IMR-90 (cell line): Measurements from ENCODE around the gene PPARGC1A. TPM values are rescaled to one million over a fixed set of nuclear protein-coding genes. Genes with fewer than 3 reads are reported as not detected.
A peak's percentile ranks its signal among the peaks of the same experiment; 100 is the strongest.

Source experiments
- ATAC-seq: fragments of 200-7000 bp; cut with Tn5 transposase; 2 replicates; pipeline ENCODE4 v1.9.1; 2020; ENCODE audit warnings: low read depth, mild to moderate bottlenecking, moderate library complexity
- BruUV-seq: library from RNA; stranded (reverse); fragments of 400-500 nt; replicated peaks from 2 replicates; lab custom pipeline; 2021; lab: Mats Ljungman, UMichigan
- CTCF ChIA-PET: fragments of 300-600 bp; formaldehyde crosslinking; extraction: SDS; loops from one replicate; lab custom pipeline; 2021; ENCODE audit warnings: antibody characterized with exemption; lab: Yijun Ruan, JAX
- POLR2A ChIA-PET: fragments of 300-600 bp; sonication (Branson Sonifier 250); formaldehyde crosslinking; loops from one replicate; lab custom pipeline; 2022; ENCODE audit warnings: antibody characterized with exemption; ENCODE audit not compliant: unreplicated experiment; lab: Charles Lee
- DNase-seq: peaks from one replicate; pipeline ENCODE4 v3.0.0; 2013
- H2AFZ ChIP-seq: replicated peaks from 2 replicates; pipeline ENCODE3; 2013; ENCODE audit warnings: low read length, mild to moderate bottlenecking; ENCODE audit not compliant: poor library complexity
- H2AK5ac ChIP-seq: 2 replicates; pipeline ENCODE4 v1.6.1; 2013; ENCODE audit warnings: low read depth, low read length, inconsistent platforms
- H2AK9ac ChIP-seq: replicated peaks from 2 replicates; pipeline ENCODE3; 2013; ENCODE audit warnings: mild to moderate bottlenecking, low read depth, low read length, moderate library complexity; ENCODE audit not compliant: poor library complexity
- H2BK120ac ChIP-seq: 2 replicates; pipeline ENCODE4 v1.6.1; 2013; ENCODE audit warnings: low read depth, low read length, inconsistent platforms
- H2BK15ac ChIP-seq: 3 replicates; pipeline ENCODE4 v1.6.1; 2013; ENCODE audit warnings: low read depth, low read length, inconsistent platforms
- H2BK20ac ChIP-seq: 2 replicates; pipeline ENCODE4 v1.6.1; 2013; ENCODE audit warnings: low read depth, mild to moderate bottlenecking, inconsistent platforms, low read length, moderate library complexity
- H2BK5ac ChIP-seq: 2 replicates; pipeline ENCODE4 v1.6.1; 2013; ENCODE audit warnings: mild to moderate bottlenecking, low read depth, low read length, inconsistent platforms; ENCODE audit not compliant: poor library complexity, severe bottlenecking
- H3K14ac ChIP-seq: replicated peaks from 2 replicates; pipeline ENCODE4 v1.6.1; 2013; ENCODE audit warnings: low read depth, low read length, inconsistent platforms
- H3K18ac ChIP-seq: 2 replicates; pipeline ENCODE4 v1.6.1; 2013; ENCODE audit warnings: low read depth, low read length, control low read depth
- H3K23ac ChIP-seq: 2 replicates; pipeline ENCODE4 v1.6.1; 2013; ENCODE audit warnings: low read depth, low read length, inconsistent platforms
- H3K27ac ChIP-seq: 2 replicates; pipeline ENCODE4 v1.5.1; 2013; ENCODE audit warnings: mild to moderate bottlenecking, control low read depth, low read length; ENCODE audit not compliant: insufficient read depth
- H3K27me3 ChIP-seq: 2 replicates; pipeline ENCODE4 v1.6.1; 2013; ENCODE audit warnings: low read length; ENCODE audit not compliant: control insufficient read depth, insufficient read depth
- H3K36me3 ChIP-seq: 2 replicates; pipeline ENCODE4 v1.6.1; 2013; ENCODE audit warnings: low read length, mixed read lengths; ENCODE audit not compliant: control insufficient read depth, insufficient read depth
- H3K4ac ChIP-seq: 2 replicates; pipeline ENCODE4 v1.6.1; 2013; ENCODE audit warnings: low read depth, low read length, inconsistent platforms
- H3K4me1 ChIP-seq: 2 replicates; pipeline ENCODE4 v1.6.1; 2013; ENCODE audit warnings: low read length, mixed read lengths; ENCODE audit not compliant: control insufficient read depth, insufficient read depth
- H3K4me2 ChIP-seq: 2 replicates; pipeline ENCODE4 v1.6.1; 2013; ENCODE audit warnings: low read depth, mild to moderate bottlenecking, control low read depth, low read length, moderate library complexity
- H3K4me3 ChIP-seq: 2 replicates; pipeline ENCODE4 v1.5.1; 2013; ENCODE audit warnings: low read depth, mild to moderate bottlenecking, control low read depth, low read length, moderate library complexity; ENCODE audit not compliant: insufficient read depth
- H3K56ac ChIP-seq: 2 replicates; pipeline ENCODE4 v1.6.1; 2013; ENCODE audit warnings: low read length, inconsistent platforms; ENCODE audit not compliant: insufficient read depth; ENCODE audit errors: extremely low read depth
- H3K79me1 ChIP-seq, 2 experiments: 2 replicates each; pipeline ENCODE4 v1.6.1; 2013; ENCODE audit warnings: low read length in 2 of 2, inconsistent platforms in 1 of 2, low read depth in 1 of 2
- H3K9ac ChIP-seq: 2 replicates; pipeline ENCODE4 v1.6.1; 2013; ENCODE audit warnings: low read depth, low read length, control low read depth
- H3K9me1 ChIP-seq: 2 replicates; pipeline ENCODE4 v1.6.1; 2013; ENCODE audit warnings: low read length, inconsistent platforms; ENCODE audit not compliant: insufficient read depth
- H3K9me3 ChIP-seq: 2 replicates; pipeline ENCODE4 v1.6.1; 2013; ENCODE audit warnings: low read length; ENCODE audit not compliant: control insufficient read depth, insufficient read depth
- H4K20me1 ChIP-seq: 2 replicates; pipeline ENCODE4 v1.6.1; 2013; ENCODE audit warnings: low read length, inconsistent platforms; ENCODE audit not compliant: insufficient read depth
- H4K5ac ChIP-seq: 2 replicates; pipeline ENCODE4 v1.6.1; 2013; ENCODE audit warnings: mild to moderate bottlenecking, low read depth, low read length, control low read depth
- H4K8ac ChIP-seq, 2 experiments: 2 replicates each; pipeline ENCODE4 v1.6.1; 2013; ENCODE audit warnings: low read depth in 2 of 2, low read length in 2 of 2, control low read depth in 1 of 2, inconsistent platforms in 1 of 2
- H4K91ac ChIP-seq: 2 replicates; pipeline ENCODE4 v1.6.1; 2013; ENCODE audit warnings: low read depth, low read length, inconsistent platforms; ENCODE audit not compliant: insufficient read depth
- CEBPB ChIP-seq: IDR thresholded peaks from 2 replicates; pipeline ENCODE4 v1.6.1; 2012; ENCODE audit warnings: low read depth, low read length, improper control_type of control experiment
- CHD1 ChIP-seq: IDR thresholded peaks from 2 replicates; pipeline ENCODE4 v1.6.1; 2012; ENCODE audit warnings: low read depth, low read length, improper control_type of control experiment
- FOS ChIP-seq: fragments of 150-350 bp; IDR thresholded peaks from 2 replicates; pipeline ENCODE4 v1.6.1; 2016; ENCODE audit warnings: low read depth, low read length
- MAZ ChIP-seq: IDR thresholded peaks from 2 replicates; pipeline ENCODE4 v1.6.1; 2012; ENCODE audit warnings: low read depth, mild to moderate bottlenecking, low read length, improper control_type of control experiment, moderate library complexity, borderline replicate concordance
- MXI1 ChIP-seq: IDR thresholded peaks from 2 replicates; pipeline ENCODE4 v1.6.1; 2012; ENCODE audit warnings: low read depth, mild to moderate bottlenecking, low read length, moderate library complexity, borderline replicate concordance
- NFE2L2 ChIP-seq: fragments of 150-350 bp; IDR thresholded peaks from 2 replicates; pipeline ENCODE4 v1.6.1; 2016; ENCODE audit warnings: low read depth, mild to moderate bottlenecking, low read length
- SMC3 ChIP-seq: fragments of 150-350 bp; IDR thresholded peaks from 2 replicates; pipeline ENCODE4 v1.6.1; 2016; ENCODE audit warnings: low read depth, mild to moderate bottlenecking, antibody characterized with exemption, low read length, moderate library complexity
- WGBS, 2 experiments: methylation state at CpG; one replicate each; pipeline versions ENCODE4 v1.1.5 to v1.1.7; 2013; ENCODE audit warnings: missing lambda C conversion rate in 2 of 2; ENCODE audit not compliant: insufficient read length in 1 of 2; ENCODE audit errors: extremely low coverage in 2 of 2; 5-methylcytosine and 5-hydroxymethylcytosine counted together
- dilution Hi-C: fragments of 300-500 bp; cut with HindIII; formaldehyde crosslinking; loops from one replicate; pipeline ENCODE4 v1.14.3; 2018; ENCODE audit warnings: low sequenced_read_pairs; ENCODE audit not compliant: unreplicated experiment
- in situ Hi-C: fragments of 300-500 bp; cut with MboI; formaldehyde crosslinking; loops from 3 replicates; pipeline ENCODE4 v1.14.3; 2019; ENCODE audit warnings: low sequenced_read_pairs, inconsistent platforms, mixed read lengths
- intact Hi-C: fragments of 100-400 bp; cut with micrococcal nuclease; formaldehyde crosslinking; loops from 2 replicates; pipeline ENCODE4 v1.10.0; 2022
- polyA plus RNA-seq, 3 experiments: library from polyadenylated mRNA; depleted of rRNA; stranded (reverse); fragments of >200 nt; gene quantifications; 2 replicates each; pipeline ENCODE4 v1.2.3, GENCODE V29; 2012; ENCODE audit warnings: low replicate concordance in 1 of 3
- total RNA-seq: library from RNA; depleted of rRNA; stranded (reverse); fragments of >200 nt; gene quantifications from 2 replicates; pipeline ENCODE4 v1.2.3, GENCODE V29; 2012
- TF ChIP-seq, protein P1 (sequence below): fragments of 150-350 bp; IDR thresholded peaks from 2 replicates; pipeline ENCODE4 v1.6.1; 2016; ENCODE audit warnings: low read depth, mild to moderate bottlenecking, low read length, moderate library complexity, borderline replicate concordance
- TF ChIP-seq, protein P2 (sequence below): conservative IDR thresholded peaks from 2 replicates; pipeline ENCODE4 v1.5.1; 2012; ENCODE audit warnings: mild to moderate bottlenecking, low read depth, low read length, improper control_type of control experiment

The PPARGC1A gene
- total and polyA plus RNA-seq, 2 of the 4 experiments (the other 2 are of a cell fraction) = under 0.01 to 0.03 TPM

GRCh38 chr4:23937173-23937572 lies 47.3 kb upstream of the PPARGC1A start:
- H3K4me3 ChIP-seq = no peak overlapping the region
- no peak overlapping the region for H4K8ac ChIP-seq
- no peaks in the 10 kb centered on the region for H3K79me1 ChIP-seq
- peak; percentile 48 for DNase-seq
- H3K23ac ChIP-seq = no peak overlapping the region
- no peaks in the 10 kb centered on the region for H4K20me1 ChIP-seq
- no peak overlapping the region for H2AK9ac ChIP-seq
- ATAC-seq = peak; percentile 12; the same call in 1 of the 2 replicates
- H2AFZ ChIP-seq = no peak overlapping the region
- in situ Hi-C loops = no loop called here
- no peaks in the 10 kb centered on the region for H3K36me3 ChIP-seq
- TF ChIP-seq CHD1 (no peak), FOS (no peak), SMC3 (no peak), MAZ (no peak), CEBPB (no peak), NFE2L2 (no peak), MXI1 (no peak)
- TF ChIP-seq, protein P1, sequence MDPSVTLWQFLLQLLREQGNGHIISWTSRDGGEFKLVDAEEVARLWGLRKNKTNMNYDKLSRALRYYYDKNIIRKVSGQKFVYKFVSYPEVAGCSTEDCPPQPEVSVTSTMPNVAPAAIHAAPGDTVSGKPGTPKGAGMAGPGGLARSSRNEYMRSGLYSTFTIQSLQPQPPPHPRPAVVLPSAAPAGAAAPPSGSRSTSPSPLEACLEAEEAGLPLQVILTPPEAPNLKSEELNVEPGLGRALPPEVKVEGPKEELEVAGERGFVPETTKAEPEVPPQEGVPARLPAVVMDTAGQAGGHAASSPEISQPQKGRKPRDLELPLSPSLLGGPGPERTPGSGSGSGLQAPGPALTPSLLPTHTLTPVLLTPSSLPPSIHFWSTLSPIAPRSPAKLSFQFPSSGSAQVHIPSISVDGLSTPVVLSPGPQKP = no peak
- TF ChIP-seq, protein P2, sequence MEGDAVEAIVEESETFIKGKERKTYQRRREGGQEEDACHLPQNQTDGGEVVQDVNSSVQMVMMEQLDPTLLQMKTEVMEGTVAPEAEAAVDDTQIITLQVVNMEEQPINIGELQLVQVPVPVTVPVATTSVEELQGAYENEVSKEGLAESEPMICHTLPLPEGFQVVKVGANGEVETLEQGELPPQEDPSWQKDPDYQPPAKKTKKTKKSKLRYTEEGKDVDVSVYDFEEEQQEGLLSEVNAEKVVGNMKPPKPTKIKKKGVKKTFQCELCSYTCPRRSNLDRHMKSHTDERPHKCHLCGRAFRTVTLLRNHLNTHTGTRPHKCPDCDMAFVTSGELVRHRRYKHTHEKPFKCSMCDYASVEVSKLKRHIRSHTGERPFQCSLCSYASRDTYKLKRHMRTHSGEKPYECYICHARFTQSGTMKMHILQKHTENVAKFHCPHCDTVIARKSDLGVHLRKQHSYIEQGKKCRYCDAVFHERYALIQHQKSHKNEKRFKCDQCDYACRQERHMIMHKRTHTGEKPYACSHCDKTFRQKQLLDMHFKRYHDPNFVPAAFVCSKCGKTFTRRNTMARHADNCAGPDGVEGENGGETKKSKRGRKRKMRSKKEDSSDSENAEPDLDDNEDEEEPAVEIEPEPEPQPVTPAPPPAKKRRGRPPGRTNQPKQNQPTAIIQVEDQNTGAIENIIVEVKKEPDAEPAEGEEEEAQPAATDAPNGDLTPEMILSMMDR = no peak
- H3K9ac ChIP-seq = no peak overlapping the region
- no peak overlapping the region for H3K4ac ChIP-seq
- H3K27me3 ChIP-seq = no peaks in the 10 kb centered on the region; the same call in 1 of the 2 replicates
- intact Hi-C loops = loop anchor here (5.0 kb wide), 1 partner anchor 95 kb away; no protein-coding TSS in a partner anchor
- no peak overlapping the region for H2BK15ac ChIP-seq
- dilution Hi-C loops = no loop called here
- H3K4me2 ChIP-seq = no peak overlapping the region
- CTCF ChIA-PET = no interaction called here
- no peak overlapping the region for H3K18ac ChIP-seq
- H4K91ac ChIP-seq = no peak overlapping the region
- H2BK5ac ChIP-seq = no peak overlapping the region
- H3K56ac ChIP-seq = no peak overlapping the region
- no peak overlapping the region for H2AK5ac ChIP-seq
- H4K5ac ChIP-seq = no peak overlapping the region
- H3K27ac ChIP-seq = no peak overlapping the region
- peaks cover 3% of the 10 kb centered on the region; the same call in 1 of the 2 replicates for H3K4me1 ChIP-seq
- BruUV-seq = no TSS peak
- WGBS, 2 experiments = 20% methylated on average over 1 of the region's 2 CpGs; no CpG with 5 or more reads in 1 of the 2 experiments
- no peak overlapping the region for H2BK120ac ChIP-seq
- H3K9me3 ChIP-seq = no peaks in the 10 kb centered on the region
- H3K9me1 ChIP-seq = 0 out of 2 replicates have a peak, but pooled peaks cover 3% of the 10 kb centered on the region
- POLR2A ChIA-PET = interaction anchor here (0.6 kb wide), 1 partner anchor 8 kb away, joined by 4 read pairs; no protein-coding TSS in a partner anchor
- no peak overlapping the region for H3K14ac ChIP-seq
- H2BK20ac ChIP-seq = no peak overlapping the region
